GM12801 (cell line): Measurements from ENCODE around the gene RAD9A.

ENCODE experiments used
- CTCF ChIP-seq: IDR thresholded peaks from one replicate; pipeline ENCODE4 v1.5.1; 2011; ENCODE audit warnings: control low read depth; ENCODE audit not compliant: insufficient read length; ENCODE audit errors: extremely low read depth

Gene RAD9A

GRCh38 chr11:67434395-67434881 is 42.7 kb downstream of the RAD9A start:
- no peak for TF ChIP-seq CTCF

GRCh38 chr11:67435031-67435726 is 43.4 kb downstream of the RAD9A start:
- TF ChIP-seq CTCF, result no peak

GRCh38 chr11:67435727-67436458 is 44.1 kb downstream of the RAD9A start:
- TF ChIP-seq CTCF, result no peak

GRCh38 chr11:67436459-67437081 is 44.8 kb downstream of the RAD9A start:
- no peak for TF ChIP-seq CTCF

GRCh38 chr11:67437082-67437808 is 45.5 kb downstream of the RAD9A start, which contains the start of gene PTPRCAP:
Gene PTPRCAP (minus strand): TSS chr11:67437682. CDS start chr11:67437619, 63 bp downstream.
- no peak for TF ChIP-seq CTCF

- TF ChIP-seq CTCF, result no peak
These were observed 46.0 kb downstream of the RAD9A start for GRCh38 chr11:67437809-67438157.
